ENCODE results near the gene OR13J1.

Gene OR13J1

GRCh38 chr9:35858458-35858857, 11.7 kb downstream of the OR13J1 start:
- DNase-seq (ENCODE audit: low spot score): no peak

GRCh38 chr9:35856882-35857281, 13.3 kb downstream of the OR13J1 start:
- no peak for DNase-seq (ENCODE audit: low spot score)

- no peak for DNase-seq (ENCODE audit: low spot score)
These were observed 14.0 kb downstream of the OR13J1 start for GRCh38 chr9:35856206-35856605.

- no peak for DNase-seq (ENCODE audit: low spot score)
These were observed 16.0 kb downstream of the OR13J1 start for GRCh38 chr9:35854091-35854762.

GRCh38 chr9:35852876-35853865, 17.0 kb downstream of the OR13J1 start:
- no peak for DNase-seq (ENCODE audit: low spot score)

- DNase-seq (ENCODE audit: low spot score): no peak
These were observed 17.9 kb downstream of the OR13J1 start for GRCh38 chr9:35852267-35852815.

GRCh38 chr9:35847792-35848572, 22.2 kb downstream of the OR13J1 start:
- DNase-seq (ENCODE audit: low spot score): peak; percentile 3

- no peak for DNase-seq (ENCODE audit: low spot score)
These were observed 24.1 kb downstream of the OR13J1 start for GRCh38 chr9:35845824-35846771.

- peak; percentile 65 for DNase-seq (ENCODE audit: low spot score)
These were observed 25.5 kb downstream of the OR13J1 start for GRCh38 chr9:35844628-35845270.

- DNase-seq (ENCODE audit: low spot score): no peak
These were observed 27.4 kb downstream of the OR13J1 start for GRCh38 chr9:35842795-35843194.

GRCh38 chr9:35842020-35842745, 28.0 kb downstream of the OR13J1 start:
- DNase-seq (ENCODE audit: low spot score): no peak

GRCh38 chr9:35841645-35841900, 28.6 kb downstream of the OR13J1 start:
- DNase-seq (ENCODE audit: low spot score): no peak

- no peak for DNase-seq (ENCODE audit: low spot score)
These were observed 29.1 kb downstream of the OR13J1 start for GRCh38 chr9:35840881-35841644.

- no peak for DNase-seq (ENCODE audit: low spot score)
These were observed 30.3 kb downstream of the OR13J1 start for GRCh38 chr9:35839926-35840325.

- no peak for DNase-seq (ENCODE audit: low spot score)
These were observed 33.6 kb downstream of the OR13J1 start for GRCh38 chr9:35836595-35836994.

GRCh38 chr9:35835766-35836165, 34.4 kb downstream of the OR13J1 start:
- DNase-seq (ENCODE audit: low spot score): no peak

GRCh38 chr9:35835216-35835632, 35.0 kb downstream of the OR13J1 start:
- peak; percentile 10 for DNase-seq (ENCODE audit: low spot score)

- DNase-seq (ENCODE audit: low spot score): no peak
These were observed 35.7 kb downstream of the OR13J1 start for GRCh38 chr9:35834260-35835215.
